ENCODE results near the gene ZER1.
A peak's percentile ranks its signal among the peaks of the same experiment; 100 is the strongest.

DNA sequence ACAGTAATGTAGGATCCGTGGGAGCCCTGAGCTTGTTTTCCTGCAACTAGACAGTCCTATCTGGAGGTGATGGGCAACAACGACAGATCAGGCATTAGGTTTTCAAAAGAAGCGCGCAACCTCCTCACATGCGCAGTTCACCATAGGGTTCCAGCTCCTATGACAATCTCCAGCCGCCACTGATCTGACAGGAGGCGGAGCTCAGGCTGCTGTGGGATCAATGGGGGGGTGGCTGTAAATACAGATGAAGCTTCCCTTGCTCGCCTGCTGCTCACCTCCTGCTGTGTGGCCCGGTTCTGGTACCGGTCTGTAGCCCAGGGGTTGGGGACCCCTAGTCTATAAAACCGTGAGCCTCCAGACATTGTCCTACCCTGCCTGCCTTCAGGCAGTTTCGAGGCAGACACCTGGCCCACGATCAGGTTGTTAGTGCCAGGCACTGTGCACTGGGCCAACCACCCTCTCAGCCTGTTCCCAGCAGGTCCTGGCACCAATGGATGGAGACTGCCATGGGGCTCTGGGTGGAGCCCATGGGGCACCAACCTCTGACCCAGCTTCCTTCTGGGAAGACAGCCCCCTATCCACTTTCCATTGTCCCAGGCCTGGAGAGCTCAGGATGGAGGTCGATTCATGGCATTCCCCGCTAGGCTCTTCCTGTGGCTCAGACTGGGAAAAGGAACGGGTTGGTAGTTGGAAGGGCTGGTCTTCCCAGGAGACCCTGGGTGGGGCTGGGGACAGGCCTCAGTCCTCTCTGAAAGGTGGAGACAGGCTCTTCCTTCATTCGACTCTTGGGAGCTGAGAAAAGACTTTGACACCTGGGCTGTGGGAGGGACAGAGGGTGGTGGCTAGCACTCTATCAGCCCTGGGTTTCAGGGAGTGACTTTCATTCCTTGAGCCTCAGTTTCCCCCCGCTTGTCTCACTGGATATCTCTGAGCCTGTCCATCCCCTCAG is 48.3 kb upstream of the ZER1 start:
- TF ChIP-seq, protein P1, sequence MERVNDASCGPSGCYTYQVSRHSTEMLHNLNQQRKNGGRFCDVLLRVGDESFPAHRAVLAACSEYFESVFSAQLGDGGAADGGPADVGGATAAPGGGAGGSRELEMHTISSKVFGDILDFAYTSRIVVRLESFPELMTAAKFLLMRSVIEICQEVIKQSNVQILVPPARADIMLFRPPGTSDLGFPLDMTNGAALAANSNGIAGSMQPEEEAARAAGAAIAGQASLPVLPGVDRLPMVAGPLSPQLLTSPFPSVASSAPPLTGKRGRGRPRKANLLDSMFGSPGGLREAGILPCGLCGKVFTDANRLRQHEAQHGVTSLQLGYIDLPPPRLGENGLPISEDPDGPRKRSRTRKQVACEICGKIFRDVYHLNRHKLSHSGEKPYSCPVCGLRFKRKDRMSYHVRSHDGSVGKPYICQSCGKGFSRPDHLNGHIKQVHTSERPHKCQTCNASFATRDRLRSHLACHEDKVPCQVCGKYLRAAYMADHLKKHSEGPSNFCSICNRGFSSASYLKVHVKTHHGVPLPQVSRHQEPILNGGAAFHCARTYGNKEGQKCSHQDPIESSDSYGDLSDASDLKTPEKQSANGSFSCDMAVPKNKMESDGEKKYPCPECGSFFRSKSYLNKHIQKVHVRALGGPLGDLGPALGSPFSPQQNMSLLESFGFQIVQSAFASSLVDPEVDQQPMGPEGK (CRISPR knock-in tag; IDR thresholded peaks at IDR 0.05; ENCODE audit: borderline replicate concordance): no peak
- TF ChIP-seq RARB (CRISPR knock-in tag; IDR thresholded peaks at IDR 0.05): no peak
- TF ChIP-seq ZFP3 (CRISPR knock-in tag; IDR thresholded peaks at IDR 0.05): no peak
- TF ChIP-seq, protein P2, sequence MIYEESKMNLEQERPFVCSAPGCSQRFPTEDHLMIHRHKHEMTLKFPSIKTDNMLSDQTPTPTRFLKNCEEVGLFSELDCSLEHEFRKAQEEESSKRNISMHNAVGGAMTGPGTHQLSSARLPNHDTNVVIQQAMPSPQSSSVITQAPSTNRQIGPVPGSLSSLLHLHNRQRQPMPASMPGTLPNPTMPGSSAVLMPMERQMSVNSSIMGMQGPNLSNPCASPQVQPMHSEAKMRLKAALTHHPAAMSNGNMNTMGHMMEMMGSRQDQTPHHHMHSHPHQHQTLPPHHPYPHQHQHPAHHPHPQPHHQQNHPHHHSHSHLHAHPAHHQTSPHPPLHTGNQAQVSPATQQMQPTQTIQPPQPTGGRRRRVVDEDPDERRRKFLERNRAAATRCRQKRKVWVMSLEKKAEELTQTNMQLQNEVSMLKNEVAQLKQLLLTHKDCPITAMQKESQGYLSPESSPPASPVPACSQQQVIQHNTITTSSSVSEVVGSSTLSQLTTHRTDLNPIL (CRISPR knock-in tag; IDR thresholded peaks at IDR 0.05; ENCODE audit: low read depth): no peak
- TF ChIP-seq TOX (CRISPR knock-in tag; IDR thresholded peaks at IDR 0.05; ENCODE audit: borderline replicate concordance): no peak
- TF ChIP-seq, protein P3, sequence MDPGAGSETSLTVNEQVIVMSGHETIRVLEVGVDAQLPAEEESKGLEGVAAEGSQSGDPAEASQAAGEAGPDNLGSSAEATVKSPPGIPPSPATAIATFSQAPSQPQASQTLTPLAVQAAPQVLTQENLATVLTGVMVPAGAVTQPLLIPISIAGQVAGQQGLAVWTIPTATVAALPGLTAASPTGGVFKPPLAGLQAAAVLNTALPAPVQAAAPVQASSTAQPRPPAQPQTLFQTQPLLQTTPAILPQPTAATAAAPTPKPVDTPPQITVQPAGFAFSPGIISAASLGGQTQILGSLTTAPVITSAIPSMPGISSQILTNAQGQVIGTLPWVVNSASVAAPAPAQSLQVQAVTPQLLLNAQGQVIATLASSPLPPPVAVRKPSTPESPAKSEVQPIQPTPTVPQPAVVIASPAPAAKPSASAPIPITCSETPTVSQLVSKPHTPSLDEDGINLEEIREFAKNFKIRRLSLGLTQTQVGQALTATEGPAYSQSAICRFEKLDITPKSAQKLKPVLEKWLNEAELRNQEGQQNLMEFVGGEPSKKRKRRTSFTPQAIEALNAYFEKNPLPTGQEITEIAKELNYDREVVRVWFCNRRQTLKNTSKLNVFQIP (CRISPR knock-in tag; IDR thresholded peaks at IDR 0.05; ENCODE audit: borderline replicate concordance, low read depth): no peak
- no peak for TF ChIP-seq PPARA (CRISPR knock-in tag; IDR thresholded peaks at IDR 0.05; ENCODE audit: borderline replicate concordance)
- TF ChIP-seq ZNF70 (CRISPR knock-in tag; IDR thresholded peaks at IDR 0.05): no peak
- TF ChIP-seq, protein P4, sequence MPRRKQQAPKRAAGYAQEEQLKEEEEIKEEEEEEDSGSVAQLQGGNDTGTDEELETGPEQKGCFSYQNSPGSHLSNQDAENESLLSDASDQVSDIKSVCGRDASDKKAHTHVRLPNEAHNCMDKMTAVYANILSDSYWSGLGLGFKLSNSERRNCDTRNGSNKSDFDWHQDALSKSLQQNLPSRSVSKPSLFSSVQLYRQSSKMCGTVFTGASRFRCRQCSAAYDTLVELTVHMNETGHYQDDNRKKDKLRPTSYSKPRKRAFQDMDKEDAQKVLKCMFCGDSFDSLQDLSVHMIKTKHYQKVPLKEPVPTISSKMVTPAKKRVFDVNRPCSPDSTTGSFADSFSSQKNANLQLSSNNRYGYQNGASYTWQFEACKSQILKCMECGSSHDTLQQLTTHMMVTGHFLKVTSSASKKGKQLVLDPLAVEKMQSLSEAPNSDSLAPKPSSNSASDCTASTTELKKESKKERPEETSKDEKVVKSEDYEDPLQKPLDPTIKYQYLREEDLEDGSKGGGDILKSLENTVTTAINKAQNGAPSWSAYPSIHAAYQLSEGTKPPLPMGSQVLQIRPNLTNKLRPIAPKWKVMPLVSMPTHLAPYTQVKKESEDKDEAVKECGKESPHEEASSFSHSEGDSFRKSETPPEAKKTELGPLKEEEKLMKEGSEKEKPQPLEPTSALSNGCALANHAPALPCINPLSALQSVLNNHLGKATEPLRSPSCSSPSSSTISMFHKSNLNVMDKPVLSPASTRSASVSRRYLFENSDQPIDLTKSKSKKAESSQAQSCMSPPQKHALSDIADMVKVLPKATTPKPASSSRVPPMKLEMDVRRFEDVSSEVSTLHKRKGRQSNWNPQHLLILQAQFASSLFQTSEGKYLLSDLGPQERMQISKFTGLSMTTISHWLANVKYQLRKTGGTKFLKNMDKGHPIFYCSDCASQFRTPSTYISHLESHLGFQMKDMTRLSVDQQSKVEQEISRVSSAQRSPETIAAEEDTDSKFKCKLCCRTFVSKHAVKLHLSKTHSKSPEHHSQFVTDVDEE (CRISPR knock-in tag; IDR thresholded peaks at IDR 0.05): no peak
- TF ChIP-seq TCF4 (CRISPR knock-in tag; IDR thresholded peaks at IDR 0.05; ENCODE audit: borderline replicate concordance): peak; percentile 62; the same call in 1 of the 2 replicates
- TF ChIP-seq ARNTL (CRISPR knock-in tag; IDR thresholded peaks at IDR 0.05; ENCODE audit: borderline replicate concordance, low read depth): no peak
- TF ChIP-seq, protein P5, sequence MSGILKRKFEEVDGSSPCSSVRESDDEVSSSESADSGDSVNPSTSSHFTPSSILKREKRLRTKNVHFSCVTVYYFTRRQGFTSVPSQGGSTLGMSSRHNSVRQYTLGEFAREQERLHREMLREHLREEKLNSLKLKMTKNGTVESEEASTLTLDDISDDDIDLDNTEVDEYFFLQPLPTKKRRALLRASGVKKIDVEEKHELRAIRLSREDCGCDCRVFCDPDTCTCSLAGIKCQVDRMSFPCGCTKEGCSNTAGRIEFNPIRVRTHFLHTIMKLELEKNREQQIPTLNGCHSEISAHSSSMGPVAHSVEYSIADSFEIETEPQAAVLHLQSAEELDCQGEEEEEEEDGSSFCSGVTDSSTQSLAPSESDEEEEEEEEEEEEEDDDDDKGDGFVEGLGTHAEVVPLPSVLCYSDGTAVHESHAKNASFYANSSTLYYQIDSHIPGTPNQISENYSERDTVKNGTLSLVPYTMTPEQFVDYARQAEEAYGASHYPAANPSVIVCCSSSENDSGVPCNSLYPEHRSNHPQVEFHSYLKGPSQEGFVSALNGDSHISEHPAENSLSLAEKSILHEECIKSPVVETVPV (CRISPR knock-in tag; IDR thresholded peaks at IDR 0.05): no peak
- TF ChIP-seq ZFP30 (CRISPR knock-in tag; IDR thresholded peaks at IDR 0.05): no peak
